Esophagus (tissue), 2 donors: Measurements from ENCODE around the gene FRMD3. TPM values are rescaled to one million over a fixed set of nuclear protein-coding genes. Genes with fewer than 3 reads are reported as not detected.

Experiments
- H3K27ac ChIP-seq, 2 donors: one replicate each; pipeline ENCODE4 v1.5.1; 2013; ENCODE audit warnings: low read depth in 2 of 2, mild to moderate bottlenecking in 2 of 2, inconsistent platforms in 1 of 2, low read length in 1 of 2, moderate library complexity in 1 of 2
- H3K27me3 ChIP-seq, 2 donors: one replicate each; pipeline ENCODE4 v1.6.1; 2013; ENCODE audit warnings: low read length in 2 of 2, control low read depth in 1 of 2, mild to moderate bottlenecking in 1 of 2; ENCODE audit not compliant: insufficient read depth in 2 of 2, control insufficient read depth in 1 of 2
- H3K36me3 ChIP-seq, 2 donors: one replicate each; pipeline ENCODE4 v1.6.1; 2013; ENCODE audit warnings: low read length in 1 of 2; ENCODE audit not compliant: control insufficient read depth in 2 of 2, insufficient read depth in 2 of 2
- H3K4me1 ChIP-seq, 2 donors: one replicate each; pipeline ENCODE4 v1.6.1; 2013; ENCODE audit warnings: low read length in 1 of 2; ENCODE audit not compliant: control insufficient read depth in 2 of 2, insufficient read depth in 2 of 2
- H3K4me3 ChIP-seq, 2 donors: one replicate each; pipeline ENCODE4 v1.5.1; 2013; ENCODE audit warnings: low read length in 2 of 2, mild to moderate bottlenecking in 2 of 2, low read depth in 1 of 2, moderate library complexity in 1 of 2
- H3K9me3 ChIP-seq, 2 donors: one replicate each; pipeline ENCODE4 v1.6.1; 2013; ENCODE audit warnings: mild to moderate bottlenecking in 2 of 2, low read depth in 1 of 2, low read length in 1 of 2, moderate library complexity in 1 of 2; ENCODE audit not compliant: control insufficient read depth in 2 of 2, insufficient read depth in 1 of 2
- WGBS, 2 donors: extraction: QIAGEN DNeasy Blood & Tissue Kit; methylation state at CpG; one replicate each; pipeline ENCODE4 v1.1.7; 2013; 5-methylcytosine and 5-hydroxymethylcytosine counted together
- polyA plus RNA-seq, 2 donors: library from polyadenylated mRNA; stranded (reverse); fragments of 200-250 nt; gene quantifications; one replicate each; pipeline ENCODE4 v1.2.3, GENCODE V29; 2013
- donor health status: healthy with polysubstance abuse.
- donor health status: Bipolar disorder and iron deficiency.

The FRMD3 gene
- polyA plus RNA-seq, 2 donors = 0.20 to 0.26 TPM

DNA sequence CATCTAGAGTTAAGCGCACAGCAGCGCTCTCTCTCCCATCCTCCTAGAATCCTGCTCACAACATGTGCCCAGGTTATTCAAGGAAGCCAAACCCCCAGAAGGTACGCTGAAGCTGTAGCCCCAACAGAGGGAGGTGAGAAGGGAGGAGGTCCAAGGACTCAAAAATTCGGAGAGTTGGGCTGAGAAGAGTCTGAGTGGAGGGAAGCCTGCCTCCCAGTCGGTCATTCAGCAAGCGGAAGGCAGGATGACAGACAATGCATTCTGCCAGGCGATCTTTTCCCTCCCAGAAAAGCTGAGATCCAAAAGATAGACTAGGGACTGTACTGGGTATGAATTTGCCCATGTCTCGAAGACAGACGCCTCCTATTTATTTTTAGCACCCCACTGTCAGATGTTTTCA lies 189.2 kb downstream of the FRMD3 start:
- 85 to 86% methylated on average over 9 of the region's 9 CpGs for WGBS, 2 donors
- Histone ChIP-seq H3K4me3 (no peak overlapping the region), H3K27me3 (no peaks in the 10 kb centered on the region), H3K27ac (no peak overlapping the region), H3K9me3 (no peaks in the 10 kb centered on the region), H3K4me1 (no peaks in the 10 kb centered on the region), H3K36me3 (no peaks in the 10 kb centered on the region)

- H3K27me3 ChIP-seq = no peaks in the 10 kb centered on the region
- H3K9me3 ChIP-seq = no peaks in the 10 kb centered on the region
- no peaks in the 10 kb centered on the region for H3K36me3 ChIP-seq
- H3K4me3 ChIP-seq = no peak overlapping the region
- H3K27ac ChIP-seq = no peak overlapping the region
- H3K4me1 ChIP-seq = no peaks in the 10 kb centered on the region
- WGBS, 2 donors = 21 to 47% methylated on average over 2 of the region's 2 CpGs
Observed at GRCh38 chr9:83346655-83347420, 191.4 kb downstream of the FRMD3 start.

- Histone ChIP-seq H3K9me3 (no peaks in the 10 kb centered on the region), H3K4me3 (no peak overlapping the region), H3K4me1 (no peaks in the 10 kb centered on the region), H3K36me3 (no peaks in the 10 kb centered on the region), H3K27me3 (no peaks in the 10 kb centered on the region), H3K27ac (no peak overlapping the region)
- 76 to 80% methylated on average over 10 of the region's 10 CpGs for WGBS, 2 donors
Observed at GRCh38 chr9:83343366-83343999, 194.7 kb downstream of the FRMD3 start.

DNA sequence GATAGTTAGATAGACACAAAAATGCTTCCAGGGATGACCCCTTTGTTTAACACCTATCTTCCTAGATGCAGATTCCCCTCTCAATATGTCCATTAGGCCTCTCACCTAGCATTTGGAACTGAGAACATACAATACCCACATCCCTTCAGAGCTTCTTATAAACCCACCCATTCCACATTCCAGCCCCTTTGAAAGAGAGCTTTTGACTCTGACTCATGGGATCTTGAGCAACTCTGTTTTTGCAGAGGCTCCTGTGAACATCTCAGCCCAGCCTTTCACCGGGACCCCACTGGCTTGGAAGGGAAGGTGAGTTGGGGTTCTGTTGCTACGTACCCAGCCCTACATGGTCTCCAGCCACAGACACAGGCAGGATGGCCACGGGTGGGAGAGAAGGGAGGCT lies 195.5 kb downstream of the FRMD3 start:
- H3K36me3 ChIP-seq = no peaks in the 10 kb centered on the region
- H3K9me3 ChIP-seq = no peaks in the 10 kb centered on the region
- no peak overlapping the region for H3K4me3 ChIP-seq
- 79 to 81% methylated on average over 3 of the region's 3 CpGs for WGBS, 2 donors
- no peaks in the 10 kb centered on the region for H3K27me3 ChIP-seq
- no peaks in the 10 kb centered on the region for H3K4me1 ChIP-seq
- no peak overlapping the region for H3K27ac ChIP-seq

GRCh38 chr9:83342006-83342405 lies 196.2 kb downstream of the FRMD3 start:
- Histone ChIP-seq H3K36me3 (no peaks in the 10 kb centered on the region), H3K27me3 (no peaks in the 10 kb centered on the region), H3K9me3 (no peaks in the 10 kb centered on the region), H3K4me1 (no peaks in the 10 kb centered on the region), H3K27ac (no peak overlapping the region), H3K4me3 (no peak overlapping the region)
- WGBS, 2 donors = 95 to 97% methylated on average over 3 of the region's 3 CpGs

DNA sequence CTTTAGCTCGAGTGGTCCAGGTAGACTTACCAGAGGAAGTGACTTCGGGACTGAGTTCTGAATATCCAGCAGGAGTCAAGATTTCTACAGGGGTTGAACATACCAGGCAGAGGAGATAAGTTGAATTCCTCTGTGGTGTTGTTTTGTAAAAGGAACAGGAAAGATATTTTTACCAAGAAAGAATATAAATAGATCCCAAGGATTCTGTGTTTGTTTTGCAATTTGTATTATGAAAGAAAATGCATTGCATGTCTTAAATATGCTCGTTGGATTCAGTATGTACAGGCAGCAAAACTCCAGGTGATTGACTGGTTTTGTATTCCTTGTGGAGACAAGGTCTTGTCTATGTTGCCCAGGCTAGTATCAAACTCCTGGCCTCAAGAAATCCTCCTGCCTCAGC lies 197.8 kb downstream of the FRMD3 start:
- no peak overlapping the region for H3K27ac ChIP-seq
- WGBS, 2 donors = 66 to 72% methylated on average over 3 of the region's 3 CpGs
- H3K9me3 ChIP-seq = no peaks in the 10 kb centered on the region

GRCh38 chr9:83339435-83339834 lies 198.8 kb downstream of the FRMD3 start:
- H3K4me3 ChIP-seq = no peak overlapping the region
- no peaks in the 10 kb centered on the region for H3K4me1 ChIP-seq
- no peaks in the 10 kb centered on the region for H3K27me3 ChIP-seq
- no peaks in the 10 kb centered on the region for H3K9me3 ChIP-seq
- H3K36me3 ChIP-seq = no peaks in the 10 kb centered on the region
- no peak overlapping the region for H3K27ac ChIP-seq
- 88 to 92% methylated on average over 1 of the region's 1 CpG for WGBS, 2 donors

More for the DNA sequence above, 197.8 kb downstream of the FRMD3 start:
- no peak overlapping the region for H3K4me3 ChIP-seq
- H3K27me3 ChIP-seq = no peaks in the 10 kb centered on the region
- H3K4me1 ChIP-seq = no peaks in the 10 kb centered on the region
- no peaks in the 10 kb centered on the region for H3K36me3 ChIP-seq

- Histone ChIP-seq H3K27me3 (no peaks in the 10 kb centered on the region), H3K27ac (no peak overlapping the region), H3K4me1 (no peaks in the 10 kb centered on the region), H3K36me3 (no peaks in the 10 kb centered on the region), H3K4me3 (no peak overlapping the region), H3K9me3 (no peaks in the 10 kb centered on the region)
- WGBS, 2 donors = 26 to 30% methylated on average over 1 of the region's 1 CpG
Observed at GRCh38 chr9:83336706-83337105, 201.5 kb downstream of the FRMD3 start.

DNA sequence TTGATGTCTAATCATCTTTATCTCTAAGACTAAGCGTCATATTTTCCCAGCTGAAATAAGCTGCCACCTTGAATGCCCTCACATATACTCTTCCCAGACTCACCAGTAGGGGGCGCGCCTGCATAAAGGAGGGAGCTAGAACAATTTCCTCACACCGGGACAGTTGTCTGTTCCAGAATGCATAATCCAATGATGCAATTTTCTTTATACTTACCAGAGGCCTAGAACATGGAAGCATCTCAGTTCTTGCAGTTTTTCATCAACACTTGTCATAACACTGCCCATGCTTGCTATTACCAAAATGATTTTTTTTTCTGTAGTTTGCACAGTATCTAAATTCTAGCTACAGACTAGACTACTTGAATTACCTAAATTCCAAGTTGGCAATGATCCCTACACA lies 203.9 kb downstream of the FRMD3 start:
- Histone ChIP-seq H3K4me3 (no peak overlapping the region), H3K4me1 (no peaks in the 10 kb centered on the region), H3K9me3 (no peaks in the 10 kb centered on the region), H3K27me3 (no peaks in the 10 kb centered on the region), H3K36me3 (no peaks in the 10 kb centered on the region), H3K27ac (no peak overlapping the region)
- 5 to 7% methylated on average over 4 of the region's 4 CpGs for WGBS, 2 donors
